Bronchial epithelial cell (primary cell): ENCODE data around the gene EGR1. TPM values are rescaled to one million over a fixed set of nuclear protein-coding genes. Genes with fewer than 3 reads are reported as not detected.
A peak's percentile ranks its signal among the peaks of the same experiment; 100 is the strongest.
"Not testable (repeated sequence)": the region's sequence is repeated elsewhere in the genome, so short reads cannot be mapped to it uniquely, and the experiment has no call there.

Experiments used
- DNase-seq: peaks from one replicate; pipeline ENCODE4 v3.0.0-alpha.2; 2010; ENCODE audit warnings: low read depth
- FAIRE-seq: peaks from 2 replicates; lab custom pipeline; 2011; peaks lifted over from hg19 to GRCh38; lab: Jason Lieb, UNC
- H3K27me3 ChIP-seq: 2 replicates; pipeline ENCODE4 v1.5.1; 2011; ENCODE audit warnings: low read length; ENCODE audit not compliant: control insufficient read depth, insufficient read depth
- H3K36me3 ChIP-seq: 2 replicates; pipeline ENCODE4 v1.5.1; 2011; ENCODE audit warnings: low read length; ENCODE audit not compliant: control insufficient read depth, insufficient read depth
- H3K4me3 ChIP-seq: 2 replicates; pipeline ENCODE4 v1.5.1; 2011; ENCODE audit warnings: mild to moderate bottlenecking, low read depth, low read length, control low read depth
- CTCF ChIP-seq: IDR thresholded peaks from 2 replicates; pipeline ENCODE4 v1.5.1; 2011; ENCODE audit warnings: mild to moderate bottlenecking, moderate library complexity, low read length, control low read depth, inconsistent platforms; ENCODE audit not compliant: insufficient read depth, severe bottlenecking
- total RNA-seq: library from RNA; depleted of rRNA; stranded (reverse); fragments of >200 nt; gene quantifications from 2 replicates; pipeline ENCODE4 v1.2.1, GENCODE V29; 2014

The EGR1 gene
- total RNA-seq, 1 donor from 2014 or later, result 9.0 TPM

GRCh38 chr5:138504799-138505198 lies 39.5 kb downstream of the EGR1 start:
- no peak overlapping the region for H3K4me3 ChIP-seq
- H3K36me3 ChIP-seq, result peaks cover 4% of the 10 kb centered on the region
- no peaks in the 10 kb centered on the region for H3K27me3 ChIP-seq
- DNase-seq (peak; percentile 98), FAIRE-seq (peak; percentile 79)
- no peak for TF ChIP-seq CTCF

- FAIRE-seq (no peak), DNase-seq (no peak)
- Histone ChIP-seq H3K27me3 (no peaks in the 10 kb centered on the region), H3K36me3 (peaks cover 4% of the 10 kb centered on the region), H3K4me3 (no peak overlapping the region)
- TF ChIP-seq CTCF, result no peak
These were observed 41.4 kb downstream of the EGR1 start for GRCh38 chr5:138506370-138507306.

GRCh38 chr5:138507485-138507884 lies 42.2 kb downstream of the EGR1 start:
- not testable (repeated sequence) for FAIRE-seq, H3K4me3 ChIP-seq, H3K27me3 ChIP-seq, H3K36me3 ChIP-seq
- peak; percentile 69 for DNase-seq

GRCh38 chr5:138508958-138509357 lies 43.7 kb downstream of the EGR1 start:
- H3K4me3 ChIP-seq, result no peak overlapping the region
- DNase-seq (no peak), FAIRE-seq (no peak)
- TF ChIP-seq CTCF, result no peak
- peaks cover 10% of the 10 kb centered on the region for H3K36me3 ChIP-seq
- H3K27me3 ChIP-seq, result no peaks in the 10 kb centered on the region

GRCh38 chr5:138514021-138514420 lies 48.7 kb downstream of the EGR1 start:
- Histone ChIP-seq H3K27me3 (no peaks in the 10 kb centered on the region), H3K4me3 (no peak overlapping the region), H3K36me3 (peaks cover 25% of the 10 kb centered on the region)
- TF ChIP-seq CTCF, result no peak
- no peak for DNase-seq
- FAIRE-seq, result no peak

- H3K4me3 ChIP-seq, result no peak overlapping the region
- no peak for TF ChIP-seq CTCF
- FAIRE-seq (no peak), DNase-seq (no peak)
- no peaks in the 10 kb centered on the region for H3K27me3 ChIP-seq
- H3K36me3 ChIP-seq, result peaks cover 25% of the 10 kb centered on the region
These were observed 50.4 kb downstream of the EGR1 start for GRCh38 chr5:138515556-138516245.
